Loucy (cell line): ENCODE data around the gene SLC35G3.

ENCODE experiments used
- H2AFZ ChIP-seq: fragments of 200-600 bp; sonication (generic); 2 replicates; pipeline ENCODE4 v1.6.0; 2016; ENCODE audit warnings: antibody characterized with exemption, mild to moderate bottlenecking, low read length, moderate library complexity
- H3F3A ChIP-seq: fragments of 200-600 bp; 2 replicates; pipeline ENCODE4 v1.6.0; 2016; ENCODE audit warnings: antibody characterized with exemption, low read depth, mild to moderate bottlenecking
- H3K27me3 ChIP-seq: fragments of 200-600 bp; sonication (generic); 2 replicates; pipeline ENCODE4 v1.6.1; 2014; ENCODE audit warnings: low read length, mild to moderate bottlenecking; ENCODE audit not compliant: insufficient read depth, poor library complexity, severe bottlenecking
- H3K36me3 ChIP-seq: fragments of 200-600 bp; sonication (generic); 2 replicates; pipeline ENCODE4 v1.6.1; 2016; ENCODE audit warnings: low read length; ENCODE audit not compliant: insufficient read depth
- H3K4me1 ChIP-seq: fragments of 200-600 bp; sonication (generic); 2 replicates; pipeline ENCODE4 v1.5.1; 2014; ENCODE audit warnings: low read length, mild to moderate bottlenecking; ENCODE audit not compliant: insufficient read depth, poor library complexity, severe bottlenecking
- H3K4me2 ChIP-seq: fragments of 200-600 bp; sonication (generic); 2 replicates; pipeline ENCODE4 v1.6.0; 2014; ENCODE audit warnings: antibody characterized with exemption, low read length, low read depth, mild to moderate bottlenecking; ENCODE audit not compliant: poor library complexity, severe bottlenecking
- H3K4me3 ChIP-seq: fragments of 200-600 bp; sonication (generic); 2 replicates; pipeline ENCODE4 v1.5.1; 2014; ENCODE audit warnings: low read length, mild to moderate bottlenecking, mixed read lengths; ENCODE audit not compliant: poor library complexity, severe bottlenecking
- H3K79me2 ChIP-seq: fragments of 200-600 bp; sonication (generic); 2 replicates; pipeline ENCODE4 v1.6.1; 2014; ENCODE audit warnings: low read length; ENCODE audit not compliant: insufficient read depth
- H3K9ac ChIP-seq: fragments of 200-600 bp; sonication (generic); 2 replicates; pipeline ENCODE4 v1.6.0; 2014; ENCODE audit warnings: mild to moderate bottlenecking, low read depth, low read length, moderate library complexity; ENCODE audit not compliant: poor library complexity, severe bottlenecking
- H3K9me2 ChIP-seq: fragments of 200-600 bp; sonication (generic); replicated peaks from 2 replicates; pipeline ENCODE4 v1.6.1; 2016; ENCODE audit warnings: low read depth, low read length, mixed read lengths
- H3K9me3 ChIP-seq: fragments of 200-600 bp; sonication (generic); 2 replicates; pipeline ENCODE4 v1.6.1; 2014; ENCODE audit warnings: mild to moderate bottlenecking, antibody characterized with exemption, low read length, low read depth; ENCODE audit not compliant: insufficient read depth
- H4K20me1 ChIP-seq: fragments of 200-600 bp; sonication (generic); 2 replicates; pipeline ENCODE4 v1.6.0; 2014; ENCODE audit warnings: antibody characterized with exemption, low read length, mild to moderate bottlenecking; ENCODE audit not compliant: insufficient read depth, poor library complexity, severe bottlenecking
- EZH2phosphoT487 ChIP-seq: fragments of 200-600 bp; IDR thresholded peaks from 2 replicates; pipeline ENCODE4 v1.6.1; 2018; ENCODE audit warnings: antibody characterized with exemption, mild to moderate bottlenecking, moderate library complexity, borderline replicate concordance
- TF ChIP-seq, protein P1 (sequence below): fragments of 200-600 bp; sonication (generic); conservative IDR thresholded peaks from 2 replicates; pipeline ENCODE4 v1.5.1; 2014; ENCODE audit warnings: mild to moderate bottlenecking, antibody characterized with exemption, low read length

Gene SLC35G3

DNA sequence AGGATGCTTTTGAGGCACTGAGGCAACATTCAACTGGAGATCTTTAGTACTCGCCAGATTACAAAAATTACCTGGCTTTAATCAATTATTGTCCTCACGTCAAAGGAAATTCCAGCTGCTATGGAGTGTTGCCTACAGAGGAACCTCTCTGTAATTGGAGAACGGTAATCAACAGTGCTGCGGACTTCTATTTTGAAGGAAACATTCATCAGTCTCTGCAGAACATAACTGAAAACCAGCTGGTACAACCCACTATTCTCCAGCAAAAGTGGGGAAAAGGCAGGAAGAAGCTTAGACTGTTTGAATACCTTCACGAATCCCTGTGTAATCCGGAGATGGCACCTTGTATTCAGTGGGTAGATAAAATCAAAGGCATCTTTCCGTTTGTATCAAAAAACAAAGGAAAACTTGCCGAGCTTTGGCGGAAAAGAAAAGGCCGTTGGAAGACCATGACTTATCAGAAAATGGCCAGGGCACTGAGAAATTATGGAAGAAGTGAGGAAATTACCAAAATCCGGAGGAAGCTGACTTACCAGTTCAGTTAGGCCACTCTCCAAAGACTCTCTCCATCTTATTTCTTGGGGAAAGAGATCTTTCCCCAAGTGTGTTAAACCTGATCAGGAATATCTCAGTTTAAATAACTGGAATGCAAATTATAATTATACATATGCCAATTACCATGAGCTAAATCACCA is 3.0 kb downstream of the SLC35G3 start:
- H3K9ac ChIP-seq, result no peak overlapping the region

DNA sequence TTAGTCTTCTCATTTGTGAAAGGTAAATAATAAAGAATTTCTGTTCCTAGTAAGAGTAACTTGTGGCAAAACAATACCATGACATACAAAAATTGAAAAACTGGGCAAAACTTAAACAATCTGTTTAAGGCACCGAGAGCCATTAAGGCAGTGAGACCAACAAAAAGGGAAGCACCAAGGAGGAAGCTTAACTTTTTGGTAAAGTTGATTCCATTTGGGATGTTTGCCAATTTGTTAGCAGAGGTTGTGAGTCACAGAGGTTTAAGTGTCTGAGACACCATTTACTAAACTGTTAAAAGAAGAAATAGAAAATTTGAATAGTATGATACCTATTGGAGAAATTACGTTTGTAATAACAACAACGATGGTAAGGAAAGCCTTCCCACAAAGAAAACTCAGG is 4.9 kb downstream of the SLC35G3 start:
- no peak overlapping the region for H2AFZ ChIP-seq
- TF ChIP-seq EZH2phosphoT487, result no peak
- TF ChIP-seq, protein P1, sequence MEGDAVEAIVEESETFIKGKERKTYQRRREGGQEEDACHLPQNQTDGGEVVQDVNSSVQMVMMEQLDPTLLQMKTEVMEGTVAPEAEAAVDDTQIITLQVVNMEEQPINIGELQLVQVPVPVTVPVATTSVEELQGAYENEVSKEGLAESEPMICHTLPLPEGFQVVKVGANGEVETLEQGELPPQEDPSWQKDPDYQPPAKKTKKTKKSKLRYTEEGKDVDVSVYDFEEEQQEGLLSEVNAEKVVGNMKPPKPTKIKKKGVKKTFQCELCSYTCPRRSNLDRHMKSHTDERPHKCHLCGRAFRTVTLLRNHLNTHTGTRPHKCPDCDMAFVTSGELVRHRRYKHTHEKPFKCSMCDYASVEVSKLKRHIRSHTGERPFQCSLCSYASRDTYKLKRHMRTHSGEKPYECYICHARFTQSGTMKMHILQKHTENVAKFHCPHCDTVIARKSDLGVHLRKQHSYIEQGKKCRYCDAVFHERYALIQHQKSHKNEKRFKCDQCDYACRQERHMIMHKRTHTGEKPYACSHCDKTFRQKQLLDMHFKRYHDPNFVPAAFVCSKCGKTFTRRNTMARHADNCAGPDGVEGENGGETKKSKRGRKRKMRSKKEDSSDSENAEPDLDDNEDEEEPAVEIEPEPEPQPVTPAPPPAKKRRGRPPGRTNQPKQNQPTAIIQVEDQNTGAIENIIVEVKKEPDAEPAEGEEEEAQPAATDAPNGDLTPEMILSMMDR, result no peak
- no peaks in the 10 kb centered on the region for H3K36me3 ChIP-seq
- H3K9me2 ChIP-seq, result no peaks in the 10 kb centered on the region
- H3K9me3 ChIP-seq, result no peaks in the 10 kb centered on the region
- peaks cover 33% of the 10 kb centered on the region for H3K27me3 ChIP-seq
- no peak overlapping the region for H3K4me3 ChIP-seq
- no peaks in the 10 kb centered on the region for H3F3A ChIP-seq
- no peaks in the 10 kb centered on the region for H3K79me2 ChIP-seq
- no peak overlapping the region for H3K4me2 ChIP-seq
- no peak overlapping the region for H3K9ac ChIP-seq
- H3K4me1 ChIP-seq, result no peaks in the 10 kb centered on the region
- no peaks in the 10 kb centered on the region for H4K20me1 ChIP-seq

More for the DNA sequence above, 3.0 kb downstream of the SLC35G3 start:
- H3K4me1 ChIP-seq, result no peaks in the 10 kb centered on the region
- no peak for TF ChIP-seq EZH2phosphoT487
- TF ChIP-seq, protein P1, result no peak
- H4K20me1 ChIP-seq, result no peaks in the 10 kb centered on the region
- no peak overlapping the region for H2AFZ ChIP-seq
- no peak overlapping the region for H3K4me2 ChIP-seq
- no peaks in the 10 kb centered on the region for H3K9me2 ChIP-seq
- peaks cover 21% of the 10 kb centered on the region for H3K27me3 ChIP-seq
- H3F3A ChIP-seq, result no peaks in the 10 kb centered on the region
- H3K36me3 ChIP-seq, result no peaks in the 10 kb centered on the region
- no peak overlapping the region for H3K4me3 ChIP-seq
- H3K79me2 ChIP-seq, result no peaks in the 10 kb centered on the region
- no peaks in the 10 kb centered on the region for H3K9me3 ChIP-seq

DNA sequence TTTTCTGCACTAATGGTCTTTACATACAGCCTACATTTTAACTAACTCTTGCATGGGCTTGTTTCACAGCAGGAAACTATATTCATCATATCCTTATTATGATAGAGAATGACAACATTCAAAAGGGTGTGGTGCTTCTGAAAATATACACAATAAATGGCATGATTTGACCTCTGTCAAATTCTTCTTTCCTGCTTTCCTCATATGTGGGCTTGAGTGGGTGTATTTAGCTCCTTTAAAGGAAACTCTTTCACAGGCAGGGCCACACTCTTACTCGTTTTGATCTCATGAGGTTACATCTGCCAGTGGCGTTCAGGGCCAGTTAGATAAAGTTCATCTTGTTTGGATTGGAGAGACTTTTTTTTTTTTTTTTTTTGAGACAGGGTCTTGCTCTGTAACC is 6.1 kb downstream of the SLC35G3 start:
- no peaks in the 10 kb centered on the region for H3K36me3 ChIP-seq
- H2AFZ ChIP-seq, result no peak overlapping the region
- peaks cover 44% of the 10 kb centered on the region for H3K27me3 ChIP-seq
- no peaks in the 10 kb centered on the region for H3K79me2 ChIP-seq
- no peaks in the 10 kb centered on the region for H3K9me3 ChIP-seq
- H3K9ac ChIP-seq, result no peak overlapping the region
- H3F3A ChIP-seq, result no peaks in the 10 kb centered on the region
- H3K4me3 ChIP-seq, result no peak overlapping the region
- no peak for TF ChIP-seq EZH2phosphoT487
- TF ChIP-seq, protein P1, result no peak
- no peak overlapping the region for H3K4me2 ChIP-seq
- H4K20me1 ChIP-seq, result no peaks in the 10 kb centered on the region
- no peaks in the 10 kb centered on the region for H3K9me2 ChIP-seq
- H3K4me1 ChIP-seq, result no peaks in the 10 kb centered on the region
